Activated T-cell treated with anti-CD3 and anti-CD28 coated beads, Interleukin-2, amount 50 U/mL, for 24 hours (primary cell): Measurements from ENCODE around the gene FAHD1.

ENCODE experiments used
- DNase-seq: peaks from one replicate; pipeline ENCODE4 v3.0.0-alpha.2; 2020
- H3K27ac Mint-ChIP-seq: 2 replicates; pipeline ENCODE4 v1.8.0; 2020; ENCODE audit warnings: mild to moderate bottlenecking, mixed read lengths
- H3K27me3 Mint-ChIP-seq: 2 replicates; pipeline ENCODE4 v1.8.0; 2020; ENCODE audit warnings: mixed read lengths
- H3K36me3 Mint-ChIP-seq: 2 replicates; pipeline ENCODE4 v1.8.0; 2020; ENCODE audit warnings: low read depth, mixed read lengths
- H3K4me1 Mint-ChIP-seq: 2 replicates; pipeline ENCODE4 v1.8.0; 2020; ENCODE audit warnings: low read depth, mixed read lengths
- H3K4me3 Mint-ChIP-seq: 2 replicates; pipeline ENCODE4 v1.8.0; 2020; ENCODE audit warnings: mild to moderate bottlenecking, moderate library complexity, mixed read lengths
- H3K9me3 Mint-ChIP-seq: 2 replicates; pipeline ENCODE4 v1.8.0; 2020; ENCODE audit warnings: mixed read lengths

Gene FAHD1

DNA sequence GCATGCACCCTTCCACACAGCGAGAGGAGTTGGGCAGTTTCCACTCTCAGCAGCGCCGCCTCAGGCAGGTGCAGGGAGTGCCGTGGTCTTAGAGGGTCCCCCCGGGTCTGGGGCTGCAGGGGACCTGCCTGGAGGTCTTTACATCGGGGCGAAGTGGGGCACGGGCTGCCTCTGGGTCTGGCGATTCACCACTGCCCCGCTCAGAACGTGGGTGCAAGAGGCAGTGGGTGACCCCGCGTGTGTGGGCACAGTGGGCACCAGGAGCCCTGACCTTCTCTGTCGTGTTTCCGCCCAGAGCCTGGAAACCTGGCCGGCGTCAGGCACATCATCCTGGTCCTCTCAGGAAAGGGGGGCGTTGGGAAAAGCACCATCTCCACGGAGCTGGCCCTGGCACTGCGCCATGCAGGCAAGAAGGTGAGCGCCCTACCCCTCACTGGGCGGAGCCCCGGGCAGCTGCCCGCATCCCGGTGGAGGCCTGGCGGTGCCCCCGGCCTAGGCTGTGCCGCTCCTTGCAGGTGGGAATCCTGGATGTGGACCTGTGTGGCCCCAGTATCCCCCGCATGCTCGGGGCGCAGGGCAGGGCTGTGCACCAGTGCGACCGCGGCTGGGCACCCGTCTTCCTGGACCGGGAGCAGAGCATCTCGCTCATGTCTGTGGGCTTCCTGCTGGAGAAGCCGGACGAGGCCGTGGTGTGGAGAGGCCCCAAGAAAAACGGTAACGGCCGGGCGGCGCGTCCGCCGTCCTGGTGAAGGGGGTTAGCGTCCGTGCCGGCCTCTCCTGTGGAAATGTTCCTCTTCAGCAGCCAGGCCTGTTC, 40.6 kb upstream of the FAHD1 start:
- H3K9me3 Mint-ChIP-seq, result no peaks in the 10 kb centered on the region
- no peak overlapping the region for H3K27ac Mint-ChIP-seq
- peaks cover 60% of the 10 kb centered on the region for H3K36me3 Mint-ChIP-seq
- no peaks in the 10 kb centered on the region for H3K27me3 Mint-ChIP-seq
- no peak overlapping the region for H3K4me3 Mint-ChIP-seq
- no peak for DNase-seq
- H3K4me1 Mint-ChIP-seq, result peaks cover 24% of the 10 kb centered on the region

DNA sequence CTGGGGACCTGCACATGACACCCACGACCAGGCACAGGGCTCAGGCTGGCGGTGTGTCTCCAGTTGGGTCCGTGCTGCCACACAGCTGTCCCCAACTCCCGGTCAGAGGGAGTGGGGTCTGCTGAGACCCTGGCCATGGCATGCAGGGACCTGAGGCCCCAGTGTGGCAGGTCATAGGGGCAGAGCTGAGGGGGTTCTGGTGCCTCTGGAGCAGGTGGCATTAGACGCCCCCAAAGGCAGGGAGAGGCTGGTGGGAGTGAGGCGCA, 40.0 kb upstream of the FAHD1 start:
- peaks cover 57% of the 10 kb centered on the region for H3K36me3 Mint-ChIP-seq
- H3K9me3 Mint-ChIP-seq, result no peaks in the 10 kb centered on the region
- no peak overlapping the region for H3K27ac Mint-ChIP-seq
- no peak overlapping the region for H3K4me3 Mint-ChIP-seq
- no peaks in the 10 kb centered on the region for H3K27me3 Mint-ChIP-seq
- peaks cover 20% of the 10 kb centered on the region for H3K4me1 Mint-ChIP-seq
- no peak for DNase-seq

- peaks cover 20% of the 10 kb centered on the region for H3K4me1 Mint-ChIP-seq
- no peak for DNase-seq
- H3K27me3 Mint-ChIP-seq, result no peaks in the 10 kb centered on the region
- H3K9me3 Mint-ChIP-seq, result no peaks in the 10 kb centered on the region
- H3K27ac Mint-ChIP-seq, result no peak overlapping the region
- H3K36me3 Mint-ChIP-seq, result peaks cover 57% of the 10 kb centered on the region
- H3K4me3 Mint-ChIP-seq, result no peak overlapping the region
Observed at GRCh38 chr16:1787322-1788094, 39.5 kb upstream of the FAHD1 start.

- no peak overlapping the region for H3K27ac Mint-ChIP-seq
- no peak for DNase-seq
- H3K4me1 Mint-ChIP-seq, result peaks cover 19% of the 10 kb centered on the region
- no peaks in the 10 kb centered on the region for H3K27me3 Mint-ChIP-seq
- no peaks in the 10 kb centered on the region for H3K9me3 Mint-ChIP-seq
- no peak overlapping the region for H3K4me3 Mint-ChIP-seq
- peaks cover 55% of the 10 kb centered on the region for H3K36me3 Mint-ChIP-seq
Observed at GRCh38 chr16:1788095-1788707, 38.8 kb upstream of the FAHD1 start.

- Mint-ChIP-seq H3K27me3 (no peaks in the 10 kb centered on the region), H3K27ac (no peak overlapping the region), H3K4me3 (no peak overlapping the region), H3K36me3 (peaks cover 51% of the 10 kb centered on the region), H3K9me3 (no peaks in the 10 kb centered on the region), H3K4me1 (peaks cover 16% of the 10 kb centered on the region)
- peak; percentile 26 for DNase-seq
Observed at GRCh38 chr16:1788708-1789100, 38.3 kb upstream of the FAHD1 start.

GRCh38 chr16:1789643-1790045, 37.4 kb upstream of the FAHD1 start:
- H3K4me1 Mint-ChIP-seq, result peaks cover 11% of the 10 kb centered on the region
- peaks cover 48% of the 10 kb centered on the region for H3K36me3 Mint-ChIP-seq
- no peaks in the 10 kb centered on the region for H3K27me3 Mint-ChIP-seq
- DNase-seq, result no peak
- H3K4me3 Mint-ChIP-seq, result no peak overlapping the region
- H3K9me3 Mint-ChIP-seq, result no peaks in the 10 kb centered on the region
- H3K27ac Mint-ChIP-seq, result no peak overlapping the region

GRCh38 chr16:1790261-1790610, 36.8 kb upstream of the FAHD1 start:
- no peaks in the 10 kb centered on the region for H3K27me3 Mint-ChIP-seq
- DNase-seq, result no peak
- H3K4me3 Mint-ChIP-seq, result no peak overlapping the region
- peaks cover 43% of the 10 kb centered on the region for H3K36me3 Mint-ChIP-seq
- H3K9me3 Mint-ChIP-seq, result no peaks in the 10 kb centered on the region
- H3K27ac Mint-ChIP-seq, result no peak overlapping the region
- H3K4me1 Mint-ChIP-seq, result peaks cover 7% of the 10 kb centered on the region

- no peaks in the 10 kb centered on the region for H3K27me3 Mint-ChIP-seq
Observed at GRCh38 chr16:1790611-1791255, 36.3 kb upstream of the FAHD1 start.

DNA sequence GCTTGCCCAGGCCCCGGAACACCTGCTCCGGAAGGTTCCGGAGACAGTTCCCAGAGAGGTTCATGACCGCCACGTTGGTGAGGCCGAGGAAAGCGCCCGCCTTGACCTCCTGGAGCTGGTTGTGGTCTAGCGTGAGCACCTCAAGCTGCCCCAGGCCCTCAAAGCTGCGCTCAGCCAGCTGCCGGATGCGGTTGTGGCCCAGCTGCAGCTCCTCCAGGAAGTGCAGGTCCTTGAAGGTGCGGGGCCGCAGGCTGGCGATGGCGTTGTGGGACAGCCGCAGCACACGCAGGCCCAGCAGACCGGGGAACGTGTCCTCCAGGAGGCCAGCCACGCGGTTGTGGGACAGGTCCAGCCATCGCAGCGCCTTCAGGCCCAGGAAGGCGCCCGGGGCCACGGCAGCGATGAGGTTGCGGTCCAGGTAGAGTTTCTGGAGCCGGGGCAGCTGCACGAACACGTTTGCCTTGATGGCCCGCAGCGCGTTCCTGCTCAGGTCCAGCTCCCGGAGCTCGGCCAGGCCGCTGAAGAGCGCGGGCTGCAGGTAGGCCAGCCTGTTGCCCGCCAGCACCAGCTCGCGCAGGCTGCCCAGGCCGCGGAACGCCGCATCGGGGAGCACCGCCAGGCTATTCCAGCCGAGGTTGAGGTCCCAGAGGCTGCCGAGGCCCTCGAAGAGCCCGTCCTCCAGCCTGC, 35.6 kb upstream of the FAHD1 start:
- H3K4me1 Mint-ChIP-seq, result peaks cover 1% of the 10 kb centered on the region
- peaks cover 37% of the 10 kb centered on the region for H3K36me3 Mint-ChIP-seq
- H3K4me3 Mint-ChIP-seq, result no peak overlapping the region
- H3K27ac Mint-ChIP-seq, result no peak overlapping the region
- H3K27me3 Mint-ChIP-seq, result no peaks in the 10 kb centered on the region
- no peak for DNase-seq
- H3K9me3 Mint-ChIP-seq, result no peaks in the 10 kb centered on the region

More at GRCh38 chr16:1790611-1791255, 36.3 kb upstream of the FAHD1 start:
- Mint-ChIP-seq H3K4me3 (no peak overlapping the region), H3K27ac (no peak overlapping the region), H3K36me3 (peaks cover 42% of the 10 kb centered on the region), H3K9me3 (no peaks in the 10 kb centered on the region), H3K4me1 (peaks cover 2% of the 10 kb centered on the region)
- no peak for DNase-seq

DNA sequence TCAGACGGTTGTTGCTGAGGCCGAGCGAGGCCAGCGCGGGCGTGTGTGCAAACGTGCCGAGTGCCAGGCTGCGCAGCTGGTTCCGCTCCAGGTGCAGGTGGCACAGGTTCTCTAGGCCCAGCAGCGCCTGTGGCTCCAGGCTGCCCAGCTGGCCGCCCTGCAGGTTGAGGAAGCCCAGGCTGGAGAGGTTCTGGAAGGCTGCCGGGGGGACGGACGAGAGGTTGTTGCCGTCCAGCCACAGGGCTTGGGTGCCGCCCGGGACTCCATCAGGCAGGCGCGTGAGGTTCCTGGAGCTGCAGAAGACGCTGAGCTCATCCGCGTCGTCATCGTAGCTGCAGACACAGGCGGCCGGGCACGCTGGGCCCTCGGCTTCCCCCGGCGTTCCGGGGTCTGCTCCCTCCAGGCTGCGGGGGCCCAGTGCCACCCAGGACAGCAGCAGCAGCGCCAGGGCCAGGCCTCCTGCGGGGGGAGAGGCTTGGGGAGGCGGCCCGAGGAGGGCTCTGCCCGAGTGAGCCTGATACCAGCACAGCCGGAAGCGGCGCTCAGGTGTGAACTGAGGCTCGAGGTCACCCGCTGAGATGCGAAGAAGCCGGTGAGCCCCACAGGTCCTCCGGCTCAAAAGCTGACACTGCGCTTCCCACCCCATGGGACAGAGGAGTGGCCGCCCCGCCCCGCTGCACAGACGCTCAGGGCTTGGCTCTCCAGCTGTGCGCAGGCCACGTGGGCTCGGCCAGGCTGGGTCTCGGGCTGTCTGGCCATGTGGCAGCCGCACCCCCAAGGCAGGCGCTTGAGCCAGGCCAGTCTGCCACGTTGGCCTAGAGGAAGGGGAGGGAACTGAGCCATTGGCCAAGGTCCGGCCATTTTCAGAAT, 34.8 kb upstream of the FAHD1 start:
- Mint-ChIP-seq H3K4me1 (peaks cover 1% of the 10 kb centered on the region), H3K27ac (no peak overlapping the region), H3K4me3 (no peak overlapping the region), H3K9me3 (peaks cover 1% of the 10 kb centered on the region), H3K27me3 (no peaks in the 10 kb centered on the region), H3K36me3 (peaks cover 38% of the 10 kb centered on the region)
- no peak for DNase-seq

DNA sequence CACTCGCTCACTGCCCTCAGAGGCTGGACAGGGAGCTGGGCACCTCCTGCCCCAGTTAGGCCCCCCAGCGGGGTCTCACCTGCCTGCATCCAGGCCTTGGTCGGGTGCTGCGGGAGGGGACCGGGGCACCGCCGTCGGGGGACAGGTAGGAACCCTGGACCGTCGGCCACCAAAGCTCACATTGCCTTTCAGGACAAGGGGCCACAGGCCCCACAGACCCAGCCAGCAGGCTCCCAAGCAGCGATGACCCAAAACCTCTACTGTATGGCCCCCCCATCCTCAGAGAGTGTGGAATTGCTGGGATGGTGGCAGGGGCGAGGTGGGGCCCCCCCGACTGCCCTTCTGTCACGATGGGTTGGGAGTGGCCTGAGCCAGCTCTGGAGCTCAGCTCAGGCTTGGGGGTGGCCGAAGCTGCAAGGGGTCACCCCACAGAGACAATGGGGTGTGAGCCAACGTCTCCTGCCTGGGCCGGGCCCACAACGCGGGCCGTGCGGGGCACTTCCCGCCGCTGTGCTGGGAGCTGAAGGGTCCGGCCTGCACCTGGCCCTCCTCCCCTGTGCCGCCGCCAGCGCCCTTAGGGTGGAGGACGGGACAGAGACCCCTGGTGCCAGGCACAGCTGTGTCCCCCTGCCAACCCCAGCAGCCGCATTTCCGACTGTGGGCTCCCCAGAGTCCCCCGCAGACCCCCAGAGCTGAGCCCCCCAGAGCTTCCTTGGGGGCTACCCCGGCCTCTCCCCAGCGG, 34.0 kb upstream of the FAHD1 start:
- no peak overlapping the region for H3K27ac Mint-ChIP-seq
- no peak for DNase-seq
- peaks cover 39% of the 10 kb centered on the region for H3K36me3 Mint-ChIP-seq
- H3K9me3 Mint-ChIP-seq, result peaks cover 5% of the 10 kb centered on the region
- H3K4me1 Mint-ChIP-seq, result peaks cover 1% of the 10 kb centered on the region
- H3K4me3 Mint-ChIP-seq, result no peak overlapping the region
- no peaks in the 10 kb centered on the region for H3K27me3 Mint-ChIP-seq

DNA sequence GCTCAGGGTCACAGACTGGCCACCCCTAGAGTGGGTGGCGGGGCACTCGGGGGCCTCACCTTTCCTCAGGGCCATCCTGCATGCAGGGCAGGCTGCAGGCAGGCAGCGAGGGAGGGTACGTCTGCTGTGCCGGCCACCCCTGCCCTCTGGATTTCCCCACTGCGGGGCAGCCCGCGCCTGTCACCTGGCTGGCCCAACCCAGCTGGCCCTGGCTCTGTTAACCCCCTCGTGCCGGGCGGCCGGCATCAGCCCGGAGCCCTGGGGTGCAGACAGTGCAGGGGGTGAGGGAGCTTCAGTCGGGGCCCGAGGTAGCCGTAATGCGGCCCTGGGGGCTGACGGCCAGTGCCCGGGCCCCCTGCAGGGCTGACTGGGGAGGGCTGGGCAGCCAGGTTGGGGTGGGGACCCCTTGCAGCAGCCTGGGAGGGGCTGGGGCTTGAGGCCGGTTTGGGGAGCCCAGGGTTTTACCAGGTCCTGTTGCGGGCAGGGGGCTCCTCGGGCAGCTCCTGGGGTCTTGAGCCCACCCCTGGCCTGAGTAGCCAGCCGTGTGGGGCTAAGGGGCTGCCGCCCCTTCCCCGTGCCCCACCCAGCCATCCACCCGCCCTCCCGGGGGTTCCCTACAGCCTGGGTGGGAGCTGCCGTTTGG, 33.3 kb upstream of the FAHD1 start, which contains the start of gene IGFALS:
IGFALS (minus strand) TSS at position 128 of the 643 bp plus-strand sequence; CDS start at position 75, 53 bp downstream.
- Mint-ChIP-seq H3K4me3 (no peak within 1 kb of the TSS), H3K27ac (no peak within 1 kb of the TSS), H3K4me1 (peaks cover 1% of the 10 kb centered on the region), H3K36me3 (peaks cover 34% of the 10 kb centered on the region), H3K27me3 (no peaks in the 10 kb centered on the region), H3K9me3 (peaks cover 5% of the 10 kb centered on the region)
- no peak for DNase-seq
